Ascending aorta (tissue), 2 donors: ENCODE data around the gene ZNF594. TPM values are rescaled to one million over a fixed set of nuclear protein-coding genes. Genes with fewer than 3 reads are reported as not detected.
A peak's percentile ranks its signal among the peaks of the same experiment; 100 is the strongest.

Experiments
- DNase-seq, 2 donors: peaks; one replicate each; pipeline ENCODE4 v3.0.0-alpha.2; 2019; ENCODE audit warnings: low spot score in 2 of 2
- H3K27ac ChIP-seq, 2 donors: fragments of 200-600 bp; sonication (generic); one replicate each; pipeline ENCODE4 v1.5.1; 2016 to 2017; ENCODE audit warnings: mild to moderate bottlenecking in 1 of 2
- H3K27me3 ChIP-seq: fragments of 200-600 bp; sonication (generic); one replicate; pipeline ENCODE4 v1.5.1; 2017
- H3K36me3 ChIP-seq, 2 donors: fragments of 200-600 bp; sonication (generic); one replicate each; pipeline ENCODE4 v1.5.1; 2016
- H3K4me1 ChIP-seq, 2 donors: fragments of 200-600 bp; sonication (generic); one replicate each; pipeline ENCODE4 v1.5.1; 2016 to 2017; ENCODE audit warnings: mild to moderate bottlenecking in 1 of 2
- H3K4me3 ChIP-seq, 2 donors: fragments of 200-600 bp; sonication (generic); one replicate each; pipeline ENCODE4 v1.5.1; 2016 to 2017; ENCODE audit warnings: mild to moderate bottlenecking in 1 of 2
- H3K9me3 ChIP-seq, 2 donors: fragments of 200-600 bp; sonication (generic); one replicate each; pipeline ENCODE4 v1.5.1; 2016
- intact Hi-C: fragments of 100-400 bp; cut with DNase I; formaldehyde crosslinking; loops from one replicate; pipeline ENCODE4 v1.15.1; 2023
- total RNA-seq: library from RNA; depleted of rRNA; stranded (reverse); fragments of >200 nt; gene quantifications from one replicate; pipeline ENCODE4 v1.1.0, GENCODE V29; 2016
- TF ChIP-seq, protein P1 (sequence below), 3 experiments: fragments of 200-600 bp in 2 of 3; fragments of 450-650 bp in 1 of 3; sonication (generic) in 2 of 3; IDR thresholded peaks; one replicate each; pipeline ENCODE4 v1.5.1; 2016 to 2019; ENCODE audit warnings: antibody characterized with exemption in 3 of 3, mild to moderate bottlenecking in 1 of 3, moderate library complexity in 1 of 3

Gene ZNF594
- total RNA-seq, 1 donor from 2014 or later = 0.21 TPM

GRCh38 chr17:5194346-5194745 lies 2.7 kb upstream of the ZNF594 start:
- no peak overlapping the region for H3K4me3 ChIP-seq
- H3K4me1 ChIP-seq = peaks cover 6 to 12% of the 10 kb centered on the region in 2 donors
- DNase-seq = no peak
- H3K36me3 ChIP-seq = peaks cover 0 to 5% of the 10 kb centered on the region in 2 donors
- no peak overlapping the region for H3K27ac ChIP-seq
- TF ChIP-seq, protein P1, sequence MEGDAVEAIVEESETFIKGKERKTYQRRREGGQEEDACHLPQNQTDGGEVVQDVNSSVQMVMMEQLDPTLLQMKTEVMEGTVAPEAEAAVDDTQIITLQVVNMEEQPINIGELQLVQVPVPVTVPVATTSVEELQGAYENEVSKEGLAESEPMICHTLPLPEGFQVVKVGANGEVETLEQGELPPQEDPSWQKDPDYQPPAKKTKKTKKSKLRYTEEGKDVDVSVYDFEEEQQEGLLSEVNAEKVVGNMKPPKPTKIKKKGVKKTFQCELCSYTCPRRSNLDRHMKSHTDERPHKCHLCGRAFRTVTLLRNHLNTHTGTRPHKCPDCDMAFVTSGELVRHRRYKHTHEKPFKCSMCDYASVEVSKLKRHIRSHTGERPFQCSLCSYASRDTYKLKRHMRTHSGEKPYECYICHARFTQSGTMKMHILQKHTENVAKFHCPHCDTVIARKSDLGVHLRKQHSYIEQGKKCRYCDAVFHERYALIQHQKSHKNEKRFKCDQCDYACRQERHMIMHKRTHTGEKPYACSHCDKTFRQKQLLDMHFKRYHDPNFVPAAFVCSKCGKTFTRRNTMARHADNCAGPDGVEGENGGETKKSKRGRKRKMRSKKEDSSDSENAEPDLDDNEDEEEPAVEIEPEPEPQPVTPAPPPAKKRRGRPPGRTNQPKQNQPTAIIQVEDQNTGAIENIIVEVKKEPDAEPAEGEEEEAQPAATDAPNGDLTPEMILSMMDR (IDR thresholded peaks at IDR 0.05) = no peak
- intact Hi-C loops = loop anchor here (5.0 to 10.0 kb wide), 2 partner anchors 82 to 1820 kb away; partner anchors contain the start of genes RNASEK and ZNF232
- H3K9me3 ChIP-seq = peaks cover 1 to 3% of the 10 kb centered on the region in 2 donors
- no peaks in the 10 kb centered on the region for H3K27me3 ChIP-seq

DNA sequence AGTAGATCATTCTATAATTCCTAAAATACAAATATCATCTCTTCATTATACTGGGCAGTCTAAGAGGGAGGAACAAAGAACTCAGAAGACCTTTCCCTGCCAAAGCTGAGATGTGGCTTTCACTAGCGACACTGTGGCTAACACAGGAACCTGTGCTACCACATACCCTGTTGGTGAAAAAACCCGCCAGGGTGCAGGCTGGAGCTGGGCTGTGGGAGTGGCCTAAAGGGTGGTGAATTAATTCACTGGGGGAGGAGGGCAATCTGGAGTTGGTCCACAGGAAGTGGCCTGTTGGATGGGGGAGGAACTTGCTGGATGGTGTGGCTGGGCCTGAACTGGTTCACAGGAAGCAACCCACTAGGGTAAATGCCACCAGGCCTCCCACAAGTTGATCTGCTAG lies 7.4 kb downstream of the ZNF594 start:
- no peaks in the 10 kb centered on the region for H3K27me3 ChIP-seq
- H3K4me3 ChIP-seq = no peak overlapping the region
- H3K27ac ChIP-seq = no peak overlapping the region
- intact Hi-C loops = no loop called here
- TF ChIP-seq, protein P1 (IDR thresholded peaks at IDR 0.05) = no peak
- peaks cover 16 to 38% of the 10 kb centered on the region in 2 donors for H3K36me3 ChIP-seq
- no peaks in the 10 kb centered on the region for H3K4me1 ChIP-seq
- no peak for DNase-seq
- H3K9me3 ChIP-seq = peaks cover 86 to 100% of the 10 kb centered on the region in 2 donors

DNA sequence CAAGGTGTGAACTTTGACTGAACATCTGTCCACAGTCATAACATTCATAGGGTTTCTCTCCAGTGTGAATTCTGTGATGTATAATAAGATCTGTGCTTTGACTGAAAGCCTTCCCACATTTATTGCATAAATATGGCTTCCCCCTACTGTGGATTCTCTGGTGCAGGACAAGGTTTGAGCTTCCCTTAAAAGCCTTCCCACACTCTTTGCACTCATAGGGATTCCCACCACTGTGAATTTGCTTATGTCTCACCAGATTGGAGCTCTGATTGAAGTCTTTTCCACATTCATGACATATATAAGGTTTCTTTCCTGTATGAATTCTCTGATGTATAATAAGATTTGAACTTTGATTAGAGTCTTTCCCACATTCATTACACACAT lies 8.3 kb downstream of the ZNF594 start:
- Histone ChIP-seq H3K36me3 (peaks cover 16 to 32% of the 10 kb centered on the region in 2 donors), H3K27me3 (no peaks in the 10 kb centered on the region), H3K9me3 (peaks cover 91 to 100% of the 10 kb centered on the region in 2 donors), H3K4me3 (no peak overlapping the region), H3K27ac (no peak overlapping the region), H3K4me1 (no peaks in the 10 kb centered on the region)
- DNase-seq = no peak
- intact Hi-C loops = no loop called here
- TF ChIP-seq, protein P1 (IDR thresholded peaks at IDR 0.05) = no peak

DNA sequence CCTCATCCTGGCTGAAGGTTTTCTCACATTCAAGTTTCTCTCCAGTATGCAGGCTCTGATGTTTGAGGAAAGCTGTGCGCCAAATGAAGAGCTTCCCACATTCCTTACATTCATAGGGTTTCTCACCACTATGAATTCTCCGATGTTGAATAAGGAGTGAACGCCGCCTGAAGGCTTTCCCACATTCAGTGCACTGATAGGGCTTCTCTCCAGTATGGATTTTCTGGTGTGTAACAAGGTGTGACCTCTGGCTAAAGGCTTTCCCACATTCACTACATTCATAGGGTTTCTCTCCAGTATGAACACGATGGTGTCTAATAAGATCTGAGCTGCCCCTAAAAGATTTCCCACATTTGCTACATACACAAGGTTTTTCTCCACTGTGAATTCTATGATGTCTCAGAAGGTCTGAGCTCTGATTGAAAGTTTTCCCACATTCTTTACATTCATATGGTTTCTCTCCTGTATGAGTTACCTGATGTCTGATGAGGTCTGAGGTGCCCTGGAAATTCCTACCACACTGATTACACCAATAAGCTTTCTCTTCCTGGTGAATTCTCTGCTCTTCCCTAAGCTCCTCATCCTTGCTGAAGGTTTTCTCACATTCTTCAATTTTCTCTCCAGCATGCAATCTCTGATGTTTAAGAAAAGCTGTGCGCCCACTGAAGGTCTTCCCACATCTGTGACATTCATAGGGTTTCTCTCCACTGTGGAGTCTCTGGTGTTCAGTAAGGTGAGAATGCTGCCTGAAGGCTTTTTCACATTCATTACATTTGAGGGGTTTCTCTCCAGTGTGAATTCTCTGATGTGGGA lies 8.9 kb downstream of the ZNF594 start:
- DNase-seq = no peak
- H3K27ac ChIP-seq = no peak overlapping the region
- intact Hi-C loops = no loop called here
- no peaks in the 10 kb centered on the region for H3K4me1 ChIP-seq
- H3K36me3 ChIP-seq = peaks cover 16 to 31% of the 10 kb centered on the region in 2 donors
- H3K4me3 ChIP-seq = no peak overlapping the region
- peaks cover 93 to 100% of the 10 kb centered on the region in 2 donors for H3K9me3 ChIP-seq
- TF ChIP-seq, protein P1 (IDR thresholded peaks at IDR 0.05) = no peak
- no peaks in the 10 kb centered on the region for H3K27me3 ChIP-seq

DNA sequence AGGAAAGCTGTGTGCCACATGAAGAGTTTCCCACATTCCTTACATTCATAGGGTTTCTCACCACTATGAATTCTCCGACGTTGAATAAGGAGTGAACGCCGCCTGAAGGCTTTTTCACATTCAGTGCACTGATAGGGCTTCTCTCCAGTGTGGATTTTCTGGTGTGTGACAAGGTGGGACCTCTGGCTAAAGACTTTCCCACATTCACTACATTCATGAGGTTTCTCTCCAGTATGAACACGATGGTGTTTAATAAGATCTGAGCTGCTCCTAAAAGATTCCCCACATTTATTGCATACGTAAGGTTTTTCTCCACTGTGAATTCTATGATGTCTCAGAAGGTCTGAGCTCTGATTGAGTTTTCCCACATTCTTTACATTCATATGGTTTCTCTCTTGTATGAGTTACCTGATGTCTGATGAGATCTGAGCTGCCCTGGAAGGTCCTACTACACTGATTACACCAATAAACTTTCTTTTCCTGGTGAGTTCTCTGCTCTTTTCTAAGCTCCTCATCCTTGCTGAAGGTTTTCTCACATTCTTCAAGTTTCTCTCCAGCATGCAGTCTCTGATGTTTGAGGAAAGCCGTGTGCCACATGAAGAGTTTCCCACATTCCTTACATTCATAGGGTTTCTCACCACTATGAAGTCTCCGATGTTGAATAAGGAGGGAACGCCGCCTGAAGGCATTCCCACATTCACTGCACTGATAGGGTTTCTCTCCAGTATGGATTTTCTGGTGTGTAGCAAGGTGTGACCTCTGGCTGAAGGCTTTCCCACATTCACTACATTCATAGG lies 10.0 kb downstream of the ZNF594 start:
- intact Hi-C loops = no loop called here
- H3K27ac ChIP-seq = no peak overlapping the region
- peaks cover 7 to 31% of the 10 kb centered on the region in 2 donors for H3K36me3 ChIP-seq
- no peaks in the 10 kb centered on the region for H3K4me1 ChIP-seq
- peaks cover 96 to 100% of the 10 kb centered on the region in 2 donors for H3K9me3 ChIP-seq
- TF ChIP-seq, protein P1 (IDR thresholded peaks at IDR 0.05) = no peak
- no peaks in the 10 kb centered on the region for H3K27me3 ChIP-seq
- no peak for DNase-seq
- peak overlapping the region in 1 of 2 donors; percentile 5 for H3K4me3 ChIP-seq
